Measurements from ENCODE around the gene OR51E2. TPM values are rescaled to one million over a fixed set of nuclear protein-coding genes. Genes with fewer than 3 reads are reported as not detected.

OR51E2 gene
- polyA plus RNA-seq, 4 donors: 0.22 to 0.36 TPM; not detected in 2

- no peak overlapping the region for H3K27ac ChIP-seq (ENCODE audit: low read depth in 1 of 3, low read length in 2 of 3)
- no peaks in the 10 kb centered on the region for H3K4me1 ChIP-seq (ENCODE audit: control insufficient read depth in 3 of 3, insufficient read depth in 2 of 3, low read depth in 1 of 3, low read length in 2 of 3)
- H3K36me3 ChIP-seq (ENCODE audit: control insufficient read depth in 3 of 3, insufficient read depth in 2 of 3, low read depth in 1 of 3, low read length in 3 of 3): no peaks in the 10 kb centered on the region
- H3K27me3 ChIP-seq (ENCODE audit: control insufficient read depth in 3 of 3, insufficient read depth in 3 of 3, low read length in 3 of 3): peaks cover 0 to 9% (median 0%) of the 10 kb centered on the region in 3 donors
- FAIRE-seq (no peak), DNase-seq (no peak)
- H3K9me3 ChIP-seq (ENCODE audit: control insufficient read depth in 2 of 2, insufficient read depth in 1 of 2, low read depth in 1 of 2, low read length in 1 of 2): no peaks in the 10 kb centered on the region
- H3K4me3 ChIP-seq (ENCODE audit: low read depth in 1 of 3, low read length in 3 of 3): no peak overlapping the region
- 63 to 78% (median 71%) methylated on average over 4 of the region's 4 CpGs for WGBS, 3 donors
Observed at GRCh38 chr11:4647766-4648165, 49.9 kb downstream of the OR51E2 start.

GRCh38 chr11:4645974-4646373 lies 51.7 kb downstream of the OR51E2 start:
- H3K27ac ChIP-seq (ENCODE audit: low read depth in 1 of 3, low read length in 2 of 3): no peak overlapping the region
- DNase-seq (no peak), FAIRE-seq (no peak)
- H3K27me3 ChIP-seq (ENCODE audit: control insufficient read depth in 3 of 3, insufficient read depth in 3 of 3, low read length in 3 of 3): peaks cover 0 to 9% (median 0%) of the 10 kb centered on the region in 3 donors
- H3K4me3 ChIP-seq (ENCODE audit: low read depth in 1 of 3, low read length in 3 of 3): no peak overlapping the region
- no peaks in the 10 kb centered on the region for H3K36me3 ChIP-seq (ENCODE audit: control insufficient read depth in 3 of 3, insufficient read depth in 2 of 3, low read depth in 1 of 3, low read length in 3 of 3)
- no peaks in the 10 kb centered on the region for H3K9me3 ChIP-seq (ENCODE audit: control insufficient read depth in 2 of 2, insufficient read depth in 1 of 2, low read depth in 1 of 2, low read length in 1 of 2)
- H3K4me1 ChIP-seq (ENCODE audit: control insufficient read depth in 3 of 3, insufficient read depth in 2 of 3, low read depth in 1 of 3, low read length in 2 of 3): no peaks in the 10 kb centered on the region
- 62 to 77% (median 74%) methylated on average over 2 of the region's 2 CpGs for WGBS, 3 donors

GRCh38 chr11:4644233-4644632 lies 53.4 kb downstream of the OR51E2 start:
- Histone ChIP-seq H3K9me3 (ENCODE audit: control insufficient read depth in 2 of 2, insufficient read depth in 1 of 2, low read depth in 1 of 2, low read length in 1 of 2) (no peaks in the 10 kb centered on the region), H3K27ac (ENCODE audit: low read depth in 1 of 3, low read length in 2 of 3) (no peak overlapping the region), H3K4me1 (ENCODE audit: control insufficient read depth in 3 of 3, insufficient read depth in 2 of 3, low read depth in 1 of 3, low read length in 2 of 3) (no peaks in the 10 kb centered on the region), H3K27me3 (ENCODE audit: control insufficient read depth in 3 of 3, insufficient read depth in 3 of 3, low read length in 3 of 3) (peaks cover 0 to 9% (median 0%) of the 10 kb centered on the region in 3 donors), H3K4me3 (ENCODE audit: low read depth in 1 of 3, low read length in 3 of 3) (no peak overlapping the region), H3K36me3 (ENCODE audit: control insufficient read depth in 3 of 3, insufficient read depth in 2 of 3, low read depth in 1 of 3, low read length in 3 of 3) (no peaks in the 10 kb centered on the region)
- 58 to 68% (median 67%) methylated on average over 4 of the region's 4 CpGs for WGBS, 3 donors
- FAIRE-seq (no peak), DNase-seq (no peak)

GRCh38 chr11:4643682-4644081 lies 54.0 kb downstream of the OR51E2 start, which contains the start of gene OR51E1:
Gene OR51E1, plus strand, starts transcription at chr11:4643982. Its CDS starts 8,545 bp downstream, at chr11:4652527.
- Histone ChIP-seq H3K27me3 (ENCODE audit: control insufficient read depth in 3 of 3, insufficient read depth in 3 of 3, low read length in 3 of 3) (peaks cover 0 to 9% (median 0%) of the 10 kb centered on the region in 3 donors), H3K4me3 (ENCODE audit: low read depth in 1 of 3, low read length in 3 of 3) (no peak within 1 kb of the TSS), H3K36me3 (ENCODE audit: control insufficient read depth in 3 of 3, insufficient read depth in 2 of 3, low read depth in 1 of 3, low read length in 3 of 3) (no peaks in the 10 kb centered on the region), H3K9me3 (ENCODE audit: control insufficient read depth in 2 of 2, insufficient read depth in 1 of 2, low read depth in 1 of 2, low read length in 1 of 2) (no peaks in the 10 kb centered on the region), H3K27ac (ENCODE audit: low read depth in 1 of 3, low read length in 2 of 3) (no peak within 1 kb of the TSS), H3K4me1 (ENCODE audit: control insufficient read depth in 3 of 3, insufficient read depth in 2 of 3, low read depth in 1 of 3, low read length in 2 of 3) (no peaks in the 10 kb centered on the region)
- FAIRE-seq (no peak), DNase-seq (no peak)
- WGBS, 3 donors: 61 to 70% (median 63%) methylated on average over 3 of the region's 3 CpGs

- 38 to 49% (median 41%) methylated on average over 5 of the region's 5 CpGs for WGBS, 3 donors
- DNase-seq (no peak), FAIRE-seq (no peak)
- H3K9me3 ChIP-seq (ENCODE audit: control insufficient read depth in 2 of 2, insufficient read depth in 1 of 2, low read depth in 1 of 2, low read length in 1 of 2): no peaks in the 10 kb centered on the region
- no peak overlapping the region for H3K27ac ChIP-seq (ENCODE audit: low read depth in 1 of 3, low read length in 2 of 3)
- H3K36me3 ChIP-seq (ENCODE audit: control insufficient read depth in 3 of 3, insufficient read depth in 2 of 3, low read depth in 1 of 3, low read length in 3 of 3): no peaks in the 10 kb centered on the region
- peaks cover 0 to 9% (median 0%) of the 10 kb centered on the region in 3 donors for H3K27me3 ChIP-seq (ENCODE audit: control insufficient read depth in 3 of 3, insufficient read depth in 3 of 3, low read length in 3 of 3)
- no peaks in the 10 kb centered on the region for H3K4me1 ChIP-seq (ENCODE audit: control insufficient read depth in 3 of 3, insufficient read depth in 2 of 3, low read depth in 1 of 3, low read length in 2 of 3)
- H3K4me3 ChIP-seq (ENCODE audit: low read depth in 1 of 3, low read length in 3 of 3): no peak overlapping the region
Observed at GRCh38 chr11:4643076-4643475, 54.6 kb downstream of the OR51E2 start.

GRCh38 chr11:4642043-4642442 lies 55.6 kb downstream of the OR51E2 start:
- H3K4me1 ChIP-seq (ENCODE audit: control insufficient read depth in 3 of 3, insufficient read depth in 2 of 3, low read depth in 1 of 3, low read length in 2 of 3): no peaks in the 10 kb centered on the region
- no peak for DNase-seq
- peaks cover 0 to 5% (median 0%) of the 10 kb centered on the region in 3 donors for H3K27me3 ChIP-seq (ENCODE audit: control insufficient read depth in 3 of 3, insufficient read depth in 3 of 3, low read length in 3 of 3)
- no peaks in the 10 kb centered on the region for H3K9me3 ChIP-seq (ENCODE audit: control insufficient read depth in 2 of 2, insufficient read depth in 1 of 2, low read depth in 1 of 2, low read length in 1 of 2)
- H3K4me3 ChIP-seq (ENCODE audit: low read depth in 1 of 3, low read length in 3 of 3): no peak overlapping the region
- no peak for FAIRE-seq
- WGBS, 3 donors: 70 to 79% (median 70%) methylated on average over 7 of the region's 7 CpGs
- H3K27ac ChIP-seq (ENCODE audit: low read depth in 1 of 3, low read length in 2 of 3): no peak overlapping the region
- no peaks in the 10 kb centered on the region for H3K36me3 ChIP-seq (ENCODE audit: control insufficient read depth in 3 of 3, insufficient read depth in 2 of 3, low read depth in 1 of 3, low read length in 3 of 3)

GRCh38 chr11:4641501-4641900 lies 56.2 kb downstream of the OR51E2 start:
- Histone ChIP-seq H3K27me3 (ENCODE audit: control insufficient read depth in 3 of 3, insufficient read depth in 3 of 3, low read length in 3 of 3) (peaks cover 0 to 5% (median 0%) of the 10 kb centered on the region in 3 donors), H3K36me3 (ENCODE audit: control insufficient read depth in 3 of 3, insufficient read depth in 2 of 3, low read depth in 1 of 3, low read length in 3 of 3) (no peaks in the 10 kb centered on the region), H3K4me1 (ENCODE audit: control insufficient read depth in 3 of 3, insufficient read depth in 2 of 3, low read depth in 1 of 3, low read length in 2 of 3) (no peaks in the 10 kb centered on the region), H3K4me3 (ENCODE audit: low read depth in 1 of 3, low read length in 3 of 3) (no peak overlapping the region), H3K9me3 (ENCODE audit: control insufficient read depth in 2 of 2, insufficient read depth in 1 of 2, low read depth in 1 of 2, low read length in 1 of 2) (no peaks in the 10 kb centered on the region), H3K27ac (ENCODE audit: low read depth in 1 of 3, low read length in 2 of 3) (no peak overlapping the region)
- no peak for FAIRE-seq
- 78 to 86% (median 84%) methylated on average over 7 of the region's 7 CpGs for WGBS, 3 donors
- DNase-seq: no peak

- H3K4me1 ChIP-seq (ENCODE audit: control insufficient read depth in 3 of 3, insufficient read depth in 2 of 3, low read depth in 1 of 3, low read length in 2 of 3): no peaks in the 10 kb centered on the region
- H3K36me3 ChIP-seq (ENCODE audit: control insufficient read depth in 3 of 3, insufficient read depth in 2 of 3, low read depth in 1 of 3, low read length in 3 of 3): no peaks in the 10 kb centered on the region
- no peak overlapping the region for H3K27ac ChIP-seq (ENCODE audit: low read depth in 1 of 3, low read length in 2 of 3)
- no peak for FAIRE-seq
- WGBS, 3 donors: 81 to 88% (median 82%) methylated on average over 6 of the region's 6 CpGs
- H3K27me3 ChIP-seq (ENCODE audit: control insufficient read depth in 3 of 3, insufficient read depth in 3 of 3, low read length in 3 of 3): peaks cover 0 to 5% (median 0%) of the 10 kb centered on the region in 3 donors
- no peak overlapping the region for H3K4me3 ChIP-seq (ENCODE audit: low read depth in 1 of 3, low read length in 3 of 3)
- H3K9me3 ChIP-seq (ENCODE audit: control insufficient read depth in 2 of 2, insufficient read depth in 1 of 2, low read depth in 1 of 2, low read length in 1 of 2): no peaks in the 10 kb centered on the region
- DNase-seq: no peak
Observed at GRCh38 chr11:4639931-4640330, 57.7 kb downstream of the OR51E2 start.

GRCh38 chr11:4637662-4638047 lies 60.0 kb downstream of the OR51E2 start:
- H3K4me3 ChIP-seq (ENCODE audit: low read depth in 1 of 3, low read length in 3 of 3): no peak overlapping the region
- no peak overlapping the region for H3K27ac ChIP-seq (ENCODE audit: low read depth in 1 of 3, low read length in 2 of 3)
- DNase-seq (no peak), FAIRE-seq (no peak)
- H3K9me3 ChIP-seq (ENCODE audit: control insufficient read depth in 2 of 2, insufficient read depth in 1 of 2, low read depth in 1 of 2, low read length in 1 of 2): no peaks in the 10 kb centered on the region
- H3K36me3 ChIP-seq (ENCODE audit: control insufficient read depth in 3 of 3, insufficient read depth in 2 of 3, low read depth in 1 of 3, low read length in 3 of 3): no peaks in the 10 kb centered on the region
- H3K27me3 ChIP-seq (ENCODE audit: control insufficient read depth in 3 of 3, insufficient read depth in 3 of 3, low read length in 3 of 3): peaks cover 0 to 2% (median 0%) of the 10 kb centered on the region in 3 donors
- no peaks in the 10 kb centered on the region for H3K4me1 ChIP-seq (ENCODE audit: control insufficient read depth in 3 of 3, insufficient read depth in 2 of 3, low read depth in 1 of 3, low read length in 2 of 3)
- 66 to 83% (median 75%) methylated on average over 3 of the region's 3 CpGs for WGBS, 3 donors

Data from small intestine (tissue), 7 donors.